ENCODE measurements around the gene SCN5A.

- TF ChIP-seq CTCF (conservative IDR thresholded peaks at IDR 0.05 in 1 of 2, IDR thresholded peaks at IDR 0.05 in 1 of 2; ENCODE audit: extremely low read depth in 1 of 2, insufficient read depth in 1 of 2, low read depth in 1 of 2, low read length in 2 of 2) (no peak), EZH2 (IDR thresholded peaks at IDR 0.05; ENCODE audit: borderline replicate concordance, low read length) (no peak)
Observed at GRCh38 chr3:38543586-38543985, 105.9 kb downstream of the SCN5A start.

All from mammary epithelial cell (primary cell).